ENCODE data around the gene WDR27.

The WDR27 gene

GRCh38 chr6:169454204-169454871 is 247.5 kb downstream of the WDR27 start:
- TF ChIP-seq YY1 (IDR thresholded peaks at IDR 0.05; ENCODE audit: low read depth): no peak
- TF ChIP-seq NFIC (IDR thresholded peaks at IDR 0.05): no peak

DNA sequence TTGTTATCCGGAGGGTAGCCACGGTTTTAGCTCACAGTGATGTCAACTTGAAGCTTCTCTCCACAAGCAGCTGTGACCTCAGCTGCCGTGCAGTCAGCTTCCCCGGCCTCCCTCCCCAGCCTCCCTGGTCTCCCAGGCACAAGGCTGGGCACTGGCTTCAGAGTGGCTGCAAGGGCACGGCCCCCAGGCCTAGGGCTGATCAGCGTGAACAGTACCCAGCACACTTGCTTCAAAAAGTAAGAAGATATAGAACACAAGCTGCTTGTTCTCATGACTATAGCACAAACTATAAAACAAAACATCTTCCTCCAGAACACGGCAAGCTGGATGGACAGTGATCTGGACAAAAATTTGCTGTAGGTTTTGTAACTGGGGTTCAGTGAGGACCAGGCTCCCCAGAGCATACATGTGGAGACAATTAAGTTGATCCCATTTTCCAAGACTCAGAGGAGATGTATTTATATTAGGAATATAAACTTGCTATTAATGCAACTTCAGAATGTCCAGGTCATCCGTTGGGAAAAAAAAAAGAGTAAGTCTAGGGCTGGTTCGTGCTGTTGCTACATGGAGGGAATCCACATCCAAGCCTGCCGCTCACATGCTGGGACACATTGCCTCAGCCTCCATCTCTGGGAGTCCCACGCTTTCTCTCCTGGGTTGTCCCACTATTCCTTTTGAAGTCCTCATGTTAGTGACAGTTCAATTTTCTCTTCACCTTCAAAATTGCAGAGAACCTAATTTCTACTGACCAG is 248.8 kb downstream of the WDR27 start:
- no peak for TF ChIP-seq CREB1 (IDR thresholded peaks at IDR 0.05; ENCODE audit: low read depth)
- TF ChIP-seq NFIC (IDR thresholded peaks at IDR 0.05): no peak
- TF ChIP-seq RAD21 (IDR thresholded peaks at IDR 0.05; ENCODE audit: low read depth): no peak
- no peak for TF ChIP-seq EP300 (IDR thresholded peaks at IDR 0.05; ENCODE audit: borderline replicate concordance)
- no peak for TF ChIP-seq CEBPB (IDR thresholded peaks at IDR 0.05)
- no peak for TF ChIP-seq TCF12 (IDR thresholded peaks at IDR 0.05; ENCODE audit: low read depth)
- no peak for TF ChIP-seq EGR1 (IDR thresholded peaks at IDR 0.05)
- TF ChIP-seq, protein P1, sequence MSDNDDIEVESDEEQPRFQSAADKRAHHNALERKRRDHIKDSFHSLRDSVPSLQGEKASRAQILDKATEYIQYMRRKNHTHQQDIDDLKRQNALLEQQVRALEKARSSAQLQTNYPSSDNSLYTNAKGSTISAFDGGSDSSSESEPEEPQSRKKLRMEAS (IDR thresholded peaks at IDR 0.05): no peak
- TF ChIP-seq, protein P2, sequence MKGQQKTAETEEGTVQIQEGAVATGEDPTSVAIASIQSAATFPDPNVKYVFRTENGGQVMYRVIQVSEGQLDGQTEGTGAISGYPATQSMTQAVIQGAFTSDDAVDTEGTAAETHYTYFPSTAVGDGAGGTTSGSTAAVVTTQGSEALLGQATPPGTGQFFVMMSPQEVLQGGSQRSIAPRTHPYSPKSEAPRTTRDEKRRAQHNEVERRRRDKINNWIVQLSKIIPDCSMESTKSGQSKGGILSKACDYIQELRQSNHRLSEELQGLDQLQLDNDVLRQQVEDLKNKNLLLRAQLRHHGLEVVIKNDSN (IDR thresholded peaks at IDR 0.05): no peak
- TF ChIP-seq TAF1 (IDR thresholded peaks at IDR 0.05; ENCODE audit: low read depth): no peak
- TF ChIP-seq YY1 (IDR thresholded peaks at IDR 0.05; ENCODE audit: low read depth): no peak
- no peak for TF ChIP-seq FOXM1 (IDR thresholded peaks at IDR 0.05; ENCODE audit: borderline replicate concordance, low read depth)
- no peak for TF ChIP-seq REST (IDR thresholded peaks at IDR 0.05; ENCODE audit: low read depth)
- no peak for TF ChIP-seq ZBTB7A (IDR thresholded peaks at IDR 0.05; ENCODE audit: low read depth)
- no peak for TF ChIP-seq TEAD4 (IDR thresholded peaks at IDR 0.05)

DNA sequence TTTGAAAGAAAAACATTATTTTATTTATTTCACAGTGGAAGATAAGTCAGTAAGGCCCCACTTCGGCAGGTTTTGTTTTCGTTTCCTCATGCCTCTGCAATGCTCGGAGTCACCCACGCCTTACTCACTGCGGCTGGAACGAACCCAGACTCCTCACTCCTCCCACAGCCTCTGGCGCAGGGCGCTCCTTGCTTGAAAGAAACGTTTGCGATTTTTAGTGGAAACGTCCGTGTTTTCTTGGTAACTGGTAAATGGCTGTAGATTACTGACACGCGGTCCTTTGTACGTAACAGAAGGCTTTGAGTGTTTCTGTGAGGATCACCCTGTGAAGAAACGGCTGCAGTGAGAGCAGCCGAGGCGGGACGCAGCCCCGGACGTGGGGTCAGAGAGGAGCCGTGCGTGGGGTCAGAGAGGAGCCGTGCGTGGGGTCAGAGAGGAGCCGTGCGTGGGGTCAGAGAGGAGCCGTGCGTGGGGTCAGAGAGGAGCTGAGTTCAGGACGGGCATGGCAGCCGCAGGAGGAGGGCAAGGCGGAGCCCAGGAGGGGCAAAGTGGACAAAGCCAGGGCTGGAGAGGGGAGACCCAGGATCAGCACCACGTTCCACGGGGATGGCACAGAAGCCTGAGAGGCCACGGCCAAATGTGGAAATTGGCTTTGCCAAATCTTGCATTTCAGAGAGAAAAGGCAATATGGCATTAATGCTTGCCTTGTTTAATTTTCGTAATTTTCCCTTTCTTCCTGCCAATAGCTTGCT is 249.5 kb downstream of the WDR27 start:
- no peak for TF ChIP-seq TCF12 (IDR thresholded peaks at IDR 0.05; ENCODE audit: low read depth)
- no peak for TF ChIP-seq EP300 (IDR thresholded peaks at IDR 0.05; ENCODE audit: borderline replicate concordance)
- TF ChIP-seq FOXM1 (IDR thresholded peaks at IDR 0.05; ENCODE audit: borderline replicate concordance, low read depth): no peak
- TF ChIP-seq CEBPB (IDR thresholded peaks at IDR 0.05): no peak
- no peak for TF ChIP-seq YY1 (IDR thresholded peaks at IDR 0.05; ENCODE audit: low read depth)
- TF ChIP-seq REST (IDR thresholded peaks at IDR 0.05; ENCODE audit: low read depth): no peak
- TF ChIP-seq, protein P2 (IDR thresholded peaks at IDR 0.05): no peak
- TF ChIP-seq EGR1 (IDR thresholded peaks at IDR 0.05): no peak
- no peak for TF ChIP-seq TEAD4 (IDR thresholded peaks at IDR 0.05)
- no peak for TF ChIP-seq RAD21 (IDR thresholded peaks at IDR 0.05; ENCODE audit: low read depth)
- TF ChIP-seq, protein P1 (IDR thresholded peaks at IDR 0.05): no peak

- TF ChIP-seq EGR1 (IDR thresholded peaks at IDR 0.05): no peak
- no peak for TF ChIP-seq TCF12 (IDR thresholded peaks at IDR 0.05; ENCODE audit: low read depth)
- TF ChIP-seq RAD21 (IDR thresholded peaks at IDR 0.05; ENCODE audit: low read depth): no peak
- TF ChIP-seq ZBTB7A (IDR thresholded peaks at IDR 0.05; ENCODE audit: low read depth): no peak
- no peak for TF ChIP-seq CEBPB (IDR thresholded peaks at IDR 0.05)
- TF ChIP-seq, protein P2 (IDR thresholded peaks at IDR 0.05): no peak
- TF ChIP-seq NFIC (IDR thresholded peaks at IDR 0.05): no peak
Observed at GRCh38 chr6:169451065-169451838, 250.6 kb downstream of the WDR27 start.
